GM06990 (cell line): Measurements from ENCODE around the gene WNT9A.

Experiments used
- DNase-seq: peaks from one replicate; pipeline ENCODE4 v3.0.0-alpha.2; 2011; ENCODE audit not compliant: insufficient read length; ENCODE audit errors: extremely low read depth
- H3K27me3 ChIP-seq: replicated peaks from 2 replicates; pipeline ENCODE4 v1.6.0; 2011; ENCODE audit warnings: low read length; ENCODE audit not compliant: control insufficient read depth, insufficient read depth
- H3K36me3 ChIP-seq: 2 replicates; pipeline ENCODE4 v1.5.1; 2011; ENCODE audit warnings: low read length; ENCODE audit not compliant: control insufficient read depth, insufficient read depth
- H3K4me3 ChIP-seq: replicated peaks from 2 replicates; pipeline ENCODE4 v1.5.1; 2011; ENCODE audit warnings: low read depth, mild to moderate bottlenecking, control low read depth, low read length
- CTCF ChIP-seq: IDR thresholded peaks from 2 replicates; pipeline ENCODE4 v1.5.1; 2011; ENCODE audit warnings: low read length, control low read depth, mild to moderate bottlenecking, inconsistent platforms; ENCODE audit not compliant: insufficient read depth, poor library complexity, severe bottlenecking

WNT9A gene

DNA sequence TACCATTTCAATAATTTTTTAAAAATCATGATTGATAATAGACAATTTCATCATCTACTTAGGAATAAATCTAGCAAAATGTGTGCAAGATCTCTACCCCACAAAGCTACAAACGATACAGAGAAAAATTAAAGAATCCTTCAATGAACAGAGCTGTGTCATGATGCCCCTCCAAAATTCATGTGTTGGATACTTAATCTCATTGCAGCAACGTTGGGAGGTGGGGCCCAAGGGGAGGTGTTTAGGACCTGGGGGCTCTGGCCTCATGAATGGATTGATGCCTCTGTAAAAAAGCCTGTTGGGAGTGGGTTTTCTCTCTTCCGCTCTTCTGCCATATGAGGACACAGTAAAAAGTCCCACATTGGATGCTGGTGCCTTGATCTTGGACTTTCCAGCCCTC, 77.4 kb downstream of the WNT9A start:
- DNase-seq: no peak
- no peak for TF ChIP-seq CTCF
- Histone ChIP-seq H3K27me3 (no peaks in the 10 kb centered on the region), H3K36me3 (no peaks in the 10 kb centered on the region), H3K4me3 (no peak overlapping the region)

DNA sequence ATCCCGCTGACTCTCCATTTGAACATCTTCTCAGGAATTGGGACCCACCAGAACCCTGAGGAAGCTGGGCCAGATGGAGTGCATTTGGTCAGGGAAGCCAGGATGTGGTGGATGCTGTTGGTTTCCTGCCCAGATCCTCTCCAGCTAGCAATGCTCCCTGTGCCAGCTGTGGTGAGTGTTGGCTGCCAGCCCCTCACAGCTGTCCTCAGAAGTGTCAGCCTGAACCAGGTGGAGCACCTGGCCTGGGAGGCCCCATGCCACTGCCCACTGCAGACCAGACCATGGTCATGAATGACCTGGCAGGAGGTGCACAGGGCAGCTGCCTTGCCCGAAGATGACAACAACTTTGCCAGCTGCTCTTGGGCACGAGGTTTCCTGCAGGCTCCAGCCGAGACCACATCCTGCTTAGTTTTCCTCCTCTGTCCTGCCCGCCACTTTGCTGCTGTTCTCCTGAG, 77.9 kb downstream of the WNT9A start:
- Histone ChIP-seq H3K4me3 (no peak overlapping the region), H3K36me3 (no peaks in the 10 kb centered on the region), H3K27me3 (no peaks in the 10 kb centered on the region)
- DNase-seq: no peak
- no peak for TF ChIP-seq CTCF

DNA sequence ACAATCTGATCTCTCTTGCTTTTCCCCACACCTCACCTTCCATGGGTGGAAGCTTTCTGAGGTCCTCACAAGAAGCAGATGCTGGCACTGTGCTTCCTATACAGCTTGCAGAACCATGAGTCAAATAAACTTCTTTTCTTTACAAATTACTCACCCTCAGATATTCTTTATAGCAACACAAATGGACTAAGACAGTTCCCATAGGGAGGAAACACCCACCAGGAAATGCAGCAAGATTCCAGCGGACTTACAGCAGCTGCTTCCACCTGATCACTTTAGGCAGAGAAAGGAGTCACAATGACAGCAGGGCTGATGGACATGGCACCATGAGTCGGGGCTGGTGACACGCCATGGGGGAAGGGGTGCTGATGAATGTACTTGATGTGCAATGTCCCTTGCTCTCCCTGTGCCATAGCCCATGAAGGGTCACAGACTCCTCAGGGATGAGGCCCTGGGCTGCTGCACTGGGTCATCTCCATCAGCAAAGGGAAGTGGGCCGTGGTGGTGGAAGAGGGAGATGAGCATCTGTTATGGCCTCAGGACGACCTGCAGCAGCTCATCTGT, 78.4 kb downstream of the WNT9A start:
- Histone ChIP-seq H3K27me3 (no peaks in the 10 kb centered on the region), H3K36me3 (no peaks in the 10 kb centered on the region), H3K4me3 (no peak overlapping the region)
- TF ChIP-seq CTCF: no peak
- DNase-seq: no peak
